Neural cell (in vitro differentiated cells): ENCODE measurements around the gene GCK. TPM values are rescaled to one million over a fixed set of nuclear protein-coding genes. Genes with fewer than 3 reads are reported as not detected.

Source experiments
- H2AFZ ChIP-seq: fragments of 200-600, 300-800 bp; sonication (generic), shearing (Covaris generic); 2 replicates; pipeline ENCODE4 v1.6.0; 2014; ENCODE audit warnings: low read depth, mild to moderate bottlenecking, antibody characterized with exemption, low read length, moderate library complexity
- H3F3A ChIP-seq: fragments of 200-600 bp; shearing (Covaris generic); 2 replicates; pipeline ENCODE4 v1.6.1; 2016; ENCODE audit warnings: mild to moderate bottlenecking, moderate library complexity, mixed read lengths, antibody characterized with exemption, low read length; ENCODE audit not compliant: insufficient read depth, poor library complexity, severe bottlenecking
- H3K27ac ChIP-seq: fragments of 200-600, 300-800 bp; sonication (generic), shearing (Covaris generic); 2 replicates; pipeline ENCODE4 v1.5.1; 2014; ENCODE audit warnings: mild to moderate bottlenecking, low read length, moderate library complexity
- H3K27me3 ChIP-seq: fragments of 300-800, 200-600 bp; sonication (generic), shearing (Covaris generic); 2 replicates; pipeline ENCODE4 v1.6.0; 2014; ENCODE audit warnings: mild to moderate bottlenecking, low read depth, low read length, moderate library complexity; ENCODE audit not compliant: insufficient read depth
- H3K36me3 ChIP-seq: fragments of 300-800, 200-600 bp; sonication (generic), shearing (Covaris generic); 2 replicates; pipeline ENCODE4 v1.5.1; 2014; ENCODE audit warnings: mild to moderate bottlenecking, antibody characterized with exemption, low read length, moderate library complexity; ENCODE audit not compliant: insufficient read depth
- H3K4me2 ChIP-seq: fragments of 300-800, 200-600 bp; sonication (generic), shearing (Covaris generic); 2 replicates; pipeline ENCODE4 v1.6.0; 2014; ENCODE audit warnings: mild to moderate bottlenecking, low read length
- H3K4me3 ChIP-seq: fragments of 300-800, 200-600 bp; sonication (generic), shearing (Covaris generic); 2 replicates; pipeline ENCODE4 v1.5.1; 2014; ENCODE audit warnings: mild to moderate bottlenecking, low read length, moderate library complexity
- H3K79me2 ChIP-seq: fragments of 200-600 bp; shearing (Covaris generic); replicated peaks from 2 replicates; pipeline ENCODE4 v1.6.0; 2014; ENCODE audit warnings: mild to moderate bottlenecking, low read length, moderate library complexity; ENCODE audit not compliant: insufficient read depth
- H3K9ac ChIP-seq: fragments of 300-800, 200-600 bp; sonication (generic), shearing (Covaris generic); 2 replicates; pipeline ENCODE4 v1.6.1; 2016; ENCODE audit warnings: mild to moderate bottlenecking, low read length, mixed read lengths
- H3K9me2 ChIP-seq: fragments of 200-600 bp; shearing (Covaris generic); 2 replicates; pipeline ENCODE4 v1.6.1; 2016; ENCODE audit warnings: mild to moderate bottlenecking, low read length, mixed read lengths; ENCODE audit not compliant: insufficient read depth
- H3K9me3 ChIP-seq: fragments of 200-600, 300-800 bp; sonication (generic), shearing (Covaris generic); 2 replicates; pipeline ENCODE4 v1.6.1; 2016; ENCODE audit warnings: mild to moderate bottlenecking, mixed run types, low read length, moderate library complexity, mixed read lengths
- H4K20me1 ChIP-seq: fragments of 200-600 bp; shearing (Covaris generic); 2 replicates; pipeline ENCODE4 v1.6.1; 2016; ENCODE audit warnings: mild to moderate bottlenecking, mixed run types; ENCODE audit not compliant: insufficient read depth
- CTCF ChIP-seq: fragments of 450-650 bp; IDR thresholded peaks from 2 replicates; pipeline ENCODE4 v1.5.1; 2014; ENCODE audit warnings: antibody characterized with exemption, mild to moderate bottlenecking, moderate library complexity; ENCODE audit not compliant: poor library complexity, severe bottlenecking
- EP300 ChIP-seq: fragments of 450-650 bp; conservative IDR thresholded peaks from 2 replicates; pipeline ENCODE4 v1.6.1; 2014; ENCODE audit warnings: antibody characterized with exemption, mild to moderate bottlenecking, moderate library complexity; ENCODE audit not compliant: poor library complexity, severe bottlenecking
- EZH2 ChIP-seq: fragments of 200-600, 300-800 bp; shearing (Covaris generic), sonication (generic); IDR thresholded peaks from 2 replicates; pipeline ENCODE4 v1.6.1; 2014; ENCODE audit warnings: antibody characterized with exemption, low read length, borderline replicate concordance, mild to moderate bottlenecking; ENCODE audit not compliant: insufficient read depth, poor library complexity, severe bottlenecking
- MXI1 ChIP-seq: fragments of 450-650 bp; conservative IDR thresholded peaks from 2 replicates; pipeline ENCODE4 v1.6.1; 2014; ENCODE audit warnings: antibody characterized with exemption, mild to moderate bottlenecking; ENCODE audit not compliant: poor library complexity, severe bottlenecking
- POLR2AphosphoS5 ChIP-seq: IDR thresholded peaks from 2 replicates; pipeline ENCODE4 v1.6.1; 2012
- RAD21 ChIP-seq: fragments of 450-650 bp; conservative IDR thresholded peaks from 2 replicates; pipeline ENCODE4 v1.6.1; 2014; ENCODE audit warnings: antibody characterized with exemption, mild to moderate bottlenecking, moderate library complexity
- SMC3 ChIP-seq: fragments of 450-650 bp; conservative IDR thresholded peaks from 2 replicates; pipeline ENCODE4 v1.6.1; 2014; ENCODE audit warnings: antibody characterized with exemption, mild to moderate bottlenecking, moderate library complexity; ENCODE audit not compliant: poor library complexity
- TAF1 ChIP-seq: IDR thresholded peaks from 2 replicates; pipeline ENCODE4 v1.6.1; 2012; ENCODE audit warnings: low read depth
- polyA plus RNA-seq: library from polyadenylated mRNA; depleted of rRNA; stranded (reverse); fragments of >200 nt; gene quantifications from 2 replicates; pipeline ENCODE4 v1.2.3, GENCODE V29; 2014
- TF ChIP-seq, protein P1 (sequence below): IDR thresholded peaks from 2 replicates; pipeline ENCODE4 v1.6.1; 2012; ENCODE audit warnings: borderline replicate concordance

The GCK gene
- polyA plus RNA-seq, 1 donor from 2014 or later: 7.4 TPM

DNA sequence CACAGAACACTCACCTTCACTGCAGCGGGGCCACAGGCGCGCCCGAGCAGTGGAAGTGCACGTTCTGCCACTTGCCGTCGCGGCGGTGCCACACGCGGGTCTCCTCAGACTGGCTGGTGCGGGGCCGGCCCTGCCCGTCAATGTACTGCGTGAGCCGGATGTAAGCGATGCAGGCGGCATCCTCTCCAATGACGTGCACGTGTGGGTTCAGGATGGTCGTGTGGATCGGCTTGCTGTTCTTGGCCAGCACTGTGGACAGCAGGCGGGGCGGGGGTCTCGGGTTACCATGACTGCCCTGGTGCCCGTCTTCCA is 30.8 kb upstream of the GCK start:
- Histone ChIP-seq H3K27me3 (no peaks in the 10 kb centered on the region), H3K36me3 (no peaks in the 10 kb centered on the region), H3K9me3 (peaks cover 5% of the 10 kb centered on the region), H3K27ac (no peak overlapping the region), H3K4me2 (no peak overlapping the region), H3K4me3 (no peak overlapping the region), H3K9ac (no peak overlapping the region), H3K79me2 (no peaks in the 10 kb centered on the region), H3F3A (no peaks in the 10 kb centered on the region), H4K20me1 (no peaks in the 10 kb centered on the region), H3K9me2 (no peaks in the 10 kb centered on the region), H2AFZ (no peak overlapping the region)
- TF ChIP-seq, protein P1, sequence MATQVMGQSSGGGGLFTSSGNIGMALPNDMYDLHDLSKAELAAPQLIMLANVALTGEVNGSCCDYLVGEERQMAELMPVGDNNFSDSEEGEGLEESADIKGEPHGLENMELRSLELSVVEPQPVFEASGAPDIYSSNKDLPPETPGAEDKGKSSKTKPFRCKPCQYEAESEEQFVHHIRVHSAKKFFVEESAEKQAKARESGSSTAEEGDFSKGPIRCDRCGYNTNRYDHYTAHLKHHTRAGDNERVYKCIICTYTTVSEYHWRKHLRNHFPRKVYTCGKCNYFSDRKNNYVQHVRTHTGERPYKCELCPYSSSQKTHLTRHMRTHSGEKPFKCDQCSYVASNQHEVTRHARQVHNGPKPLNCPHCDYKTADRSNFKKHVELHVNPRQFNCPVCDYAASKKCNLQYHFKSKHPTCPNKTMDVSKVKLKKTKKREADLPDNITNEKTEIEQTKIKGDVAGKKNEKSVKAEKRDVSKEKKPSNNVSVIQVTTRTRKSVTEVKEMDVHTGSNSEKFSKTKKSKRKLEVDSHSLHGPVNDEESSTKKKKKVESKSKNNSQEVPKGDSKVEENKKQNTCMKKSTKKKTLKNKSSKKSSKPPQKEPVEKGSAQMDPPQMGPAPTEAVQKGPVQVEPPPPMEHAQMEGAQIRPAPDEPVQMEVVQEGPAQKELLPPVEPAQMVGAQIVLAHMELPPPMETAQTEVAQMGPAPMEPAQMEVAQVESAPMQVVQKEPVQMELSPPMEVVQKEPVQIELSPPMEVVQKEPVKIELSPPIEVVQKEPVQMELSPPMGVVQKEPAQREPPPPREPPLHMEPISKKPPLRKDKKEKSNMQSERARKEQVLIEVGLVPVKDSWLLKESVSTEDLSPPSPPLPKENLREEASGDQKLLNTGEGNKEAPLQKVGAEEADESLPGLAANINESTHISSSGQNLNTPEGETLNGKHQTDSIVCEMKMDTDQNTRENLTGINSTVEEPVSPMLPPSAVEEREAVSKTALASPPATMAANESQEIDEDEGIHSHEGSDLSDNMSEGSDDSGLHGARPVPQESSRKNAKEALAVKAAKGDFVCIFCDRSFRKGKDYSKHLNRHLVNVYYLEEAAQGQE: no peak
- no peak for TF ChIP-seq RAD21
- no peak for TF ChIP-seq EZH2
- TF ChIP-seq SMC3: no peak
- TF ChIP-seq CTCF: no peak
- TF ChIP-seq POLR2AphosphoS5: no peak
- TF ChIP-seq EP300: no peak
- no peak for TF ChIP-seq TAF1
- TF ChIP-seq MXI1: no peak

DNA sequence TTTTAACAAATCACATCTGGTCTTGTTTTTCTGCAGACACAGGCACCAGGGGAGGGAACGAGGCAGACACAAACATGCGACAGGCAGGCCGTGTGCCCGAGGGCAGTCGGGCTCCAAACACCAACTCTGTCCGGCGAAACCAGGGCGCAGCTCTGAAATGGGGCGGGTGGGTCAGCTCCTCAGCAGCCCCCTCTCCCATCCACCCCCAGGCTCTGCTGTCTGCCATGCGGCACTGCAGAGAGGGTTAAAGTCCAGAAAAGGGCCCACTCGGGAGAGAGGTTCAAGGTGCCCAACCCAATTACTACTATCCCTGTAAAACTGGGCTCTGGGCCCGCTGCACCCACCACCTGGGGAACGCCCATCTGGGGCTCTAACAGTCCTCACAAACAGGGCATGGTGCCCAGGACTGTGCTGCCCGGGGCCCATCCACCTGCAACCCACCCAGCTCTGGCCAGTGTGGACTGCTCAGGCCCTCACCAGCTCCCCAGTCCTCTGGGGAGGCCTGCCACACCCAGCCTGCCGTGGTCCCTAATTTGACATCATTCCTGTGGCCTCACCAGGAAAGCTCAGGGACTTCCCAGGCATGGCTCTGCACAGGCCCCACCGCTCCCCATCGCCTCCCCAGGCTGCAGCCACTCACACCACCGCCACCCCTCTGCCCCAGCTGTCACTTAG is 30.3 kb upstream of the GCK start:
- Histone ChIP-seq H3K9me2 (no peaks in the 10 kb centered on the region), H3K79me2 (no peaks in the 10 kb centered on the region), H2AFZ (no peak overlapping the region), H3F3A (no peaks in the 10 kb centered on the region), H3K36me3 (no peaks in the 10 kb centered on the region), H3K9me3 (peaks cover 5% of the 10 kb centered on the region), H3K27ac (no peak overlapping the region), H3K9ac (no peak overlapping the region), H3K4me3 (no peak overlapping the region), H3K27me3 (no peaks in the 10 kb centered on the region), H3K4me2 (no peak overlapping the region), H4K20me1 (no peaks in the 10 kb centered on the region)
- TF ChIP-seq MXI1 (no peak), EP300 (no peak), RAD21 (no peak), TAF1 (no peak), SMC3 (no peak)
